Kidney glomerular epithelial cell (primary cell): ENCODE measurements around the gene SOX10.

Experiments
- DNase-seq: peaks from one replicate; lab custom pipeline; 2025; lab: John Stamatoyannopoulos, UW

Gene SOX10

DNA sequence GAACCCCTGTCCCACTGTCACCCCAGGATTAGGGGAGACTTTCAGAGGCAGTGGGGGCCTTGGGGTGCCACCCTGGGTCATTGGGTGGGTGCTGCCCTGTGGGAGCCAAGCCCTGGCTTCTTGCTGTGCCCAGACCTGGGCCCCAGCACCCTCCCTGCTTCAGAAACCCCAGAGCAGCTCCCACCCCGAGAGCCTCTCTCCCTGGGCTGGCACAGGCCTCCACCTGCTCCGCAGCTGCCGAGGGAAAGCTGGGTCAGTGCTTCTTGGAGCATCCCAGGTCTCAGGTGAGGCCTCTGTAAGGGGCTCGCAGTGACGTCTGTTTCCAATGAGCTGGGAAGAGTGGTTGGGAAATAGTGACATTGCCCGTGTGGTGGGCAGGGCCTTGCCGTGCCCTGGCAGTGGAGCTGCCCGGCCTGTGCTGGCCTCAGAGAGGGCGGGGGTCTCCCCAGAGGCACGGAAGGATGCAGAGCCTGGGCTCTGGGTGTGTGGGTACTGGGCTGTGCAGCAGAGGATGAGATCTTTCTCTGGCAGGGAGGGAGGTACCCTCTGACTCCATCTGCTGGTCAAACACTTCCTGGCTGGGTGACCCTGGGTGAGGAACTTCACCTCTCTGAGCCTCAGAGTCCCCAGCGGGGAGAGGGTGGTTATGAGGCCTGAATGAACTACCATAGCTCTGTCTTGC, 53.9 kb downstream of the SOX10 start:
- no peak for DNase-seq

DNA sequence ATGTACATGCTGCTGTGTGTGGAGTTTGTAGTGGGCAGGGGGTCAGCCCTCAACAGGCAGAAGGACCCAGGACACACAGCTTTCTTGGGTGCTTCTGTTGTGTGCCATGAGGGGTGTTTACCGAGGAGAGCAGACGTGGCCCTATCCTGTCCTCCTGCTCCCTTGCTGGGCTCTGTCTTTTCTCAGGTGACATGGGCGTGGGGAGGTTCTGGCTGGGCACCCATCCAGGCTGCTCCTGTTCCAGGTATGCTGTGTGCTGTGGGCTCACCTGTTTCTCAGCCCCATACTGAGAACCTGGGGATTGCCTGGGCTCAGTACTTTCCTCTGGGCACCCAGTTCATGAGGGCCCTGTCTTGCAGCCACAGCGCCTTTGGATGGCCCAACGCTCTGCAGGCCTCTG, 55.0 kb downstream of the SOX10 start:
- DNase-seq: no peak

DNA sequence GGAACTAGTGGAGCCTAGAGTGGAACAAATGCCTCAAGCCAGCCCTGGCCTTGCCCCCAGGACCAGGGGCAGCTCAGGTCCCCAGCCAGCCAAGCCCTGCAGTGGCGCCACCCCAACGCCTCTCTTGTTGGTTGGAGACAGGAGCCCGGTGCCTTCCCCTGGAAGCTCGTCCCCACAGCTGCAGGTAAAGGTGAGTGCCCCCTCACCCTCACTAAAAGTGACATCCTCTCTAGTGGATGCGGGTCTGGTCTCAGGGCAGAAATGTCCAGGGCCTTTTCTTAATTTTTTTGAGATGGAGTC, 56.8 kb downstream of the SOX10 start:
- no peak for DNase-seq

DNA sequence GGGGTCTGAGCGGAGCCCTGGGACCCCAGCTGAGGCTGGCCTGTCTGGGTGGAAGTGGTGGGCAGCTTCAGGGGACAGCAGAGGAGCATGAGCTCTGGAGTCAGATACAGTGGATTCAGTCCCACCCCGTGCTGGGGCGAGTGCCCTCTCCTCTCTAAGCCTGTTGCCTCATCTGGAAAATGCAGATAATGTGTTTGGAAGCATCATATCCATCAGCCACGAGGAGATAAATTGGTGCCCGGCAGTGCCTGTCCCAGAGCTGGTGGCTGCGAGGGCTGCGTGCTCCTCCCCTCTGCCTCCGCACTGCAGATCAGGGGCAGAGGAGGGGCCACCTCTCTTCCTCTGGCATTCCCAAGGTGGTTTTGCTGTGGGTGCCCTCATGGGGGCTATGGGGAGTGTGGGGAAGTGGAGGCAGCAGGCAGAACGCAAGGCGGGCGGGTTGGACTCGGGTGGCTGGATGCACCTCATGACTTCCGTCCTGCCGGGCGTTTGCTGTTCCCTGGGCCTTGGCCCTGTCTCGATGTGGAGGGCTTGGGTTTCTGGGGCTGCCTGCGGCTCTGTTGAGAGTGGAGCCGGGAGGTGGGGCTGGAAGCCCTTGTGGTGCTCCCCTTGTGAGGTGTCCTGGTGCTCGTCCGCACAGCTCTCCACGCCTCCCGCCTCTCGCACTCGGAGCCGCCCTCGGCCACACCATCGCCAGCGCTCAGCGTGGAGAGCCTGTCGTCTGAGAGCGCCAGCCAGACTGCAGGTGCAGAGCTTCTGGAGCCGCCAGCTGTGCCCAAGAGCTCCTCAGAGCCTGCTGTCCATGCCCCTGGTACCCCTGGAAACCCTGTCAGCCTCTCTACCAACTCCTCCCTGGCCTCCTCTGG, 57.4 kb downstream of the SOX10 start:
- DNase-seq: no peak

DNA sequence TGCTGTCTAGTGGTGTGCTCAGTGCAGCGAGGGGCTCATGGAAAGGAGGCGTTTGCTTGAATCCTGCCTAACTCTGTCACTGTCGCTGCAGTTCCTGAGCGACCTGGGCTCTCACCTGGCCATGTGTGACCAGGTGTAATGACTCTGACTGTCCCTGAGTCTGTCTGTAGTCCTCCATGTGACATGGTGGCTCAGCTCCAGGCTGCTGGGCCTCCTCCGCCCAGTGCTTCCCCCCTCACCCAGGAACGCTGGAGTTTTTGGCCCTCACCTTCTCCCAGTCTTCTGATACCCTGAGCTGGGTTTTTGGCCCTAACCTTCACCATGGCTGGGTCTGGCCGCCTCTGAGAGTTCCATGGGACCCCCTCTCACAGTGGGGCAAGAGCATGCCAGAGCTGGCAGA, 58.0 kb downstream of the SOX10 start:
- DNase-seq: no peak

DNA sequence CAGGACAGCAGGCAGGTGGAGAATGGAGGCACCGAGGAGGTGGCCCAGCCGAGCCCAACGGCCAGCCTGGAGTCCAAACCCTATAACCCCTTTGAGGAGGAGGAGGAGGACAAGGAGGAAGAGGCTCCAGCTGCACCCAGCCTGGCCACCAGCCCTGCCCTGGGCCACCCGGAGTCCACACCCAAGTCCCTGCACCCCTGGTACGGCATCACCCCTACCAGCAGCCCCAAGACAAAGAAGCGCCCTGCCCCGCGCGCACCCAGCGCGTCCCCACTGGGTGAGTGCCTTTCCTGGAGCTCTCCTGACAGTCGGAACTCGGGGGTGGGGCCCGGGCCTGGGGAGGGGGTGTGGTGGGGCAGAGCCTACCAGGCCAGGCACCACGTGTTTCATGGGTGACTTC, 58.6 kb downstream of the SOX10 start:
- DNase-seq: no peak

DNA sequence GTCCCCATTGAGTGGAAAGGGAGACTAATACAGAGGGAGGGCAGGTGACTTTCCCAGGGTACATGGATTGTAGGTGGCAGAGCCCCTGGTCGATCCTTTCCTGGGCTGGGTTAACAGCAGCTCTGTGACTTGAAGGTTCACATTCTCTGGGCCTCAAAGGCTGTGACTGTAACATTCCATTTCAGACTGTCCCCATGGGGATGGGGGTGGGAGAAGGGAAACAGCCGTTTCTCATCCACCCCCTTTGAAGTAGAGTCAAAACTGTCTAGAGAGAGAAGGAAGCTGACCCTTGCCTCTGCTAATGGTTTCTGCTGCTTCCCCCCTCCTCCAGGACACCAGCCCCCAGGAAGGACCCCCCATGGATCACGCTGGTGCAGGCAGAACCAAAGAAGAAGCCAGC, 59.0 kb downstream of the SOX10 start:
- DNase-seq: no peak

DNA sequence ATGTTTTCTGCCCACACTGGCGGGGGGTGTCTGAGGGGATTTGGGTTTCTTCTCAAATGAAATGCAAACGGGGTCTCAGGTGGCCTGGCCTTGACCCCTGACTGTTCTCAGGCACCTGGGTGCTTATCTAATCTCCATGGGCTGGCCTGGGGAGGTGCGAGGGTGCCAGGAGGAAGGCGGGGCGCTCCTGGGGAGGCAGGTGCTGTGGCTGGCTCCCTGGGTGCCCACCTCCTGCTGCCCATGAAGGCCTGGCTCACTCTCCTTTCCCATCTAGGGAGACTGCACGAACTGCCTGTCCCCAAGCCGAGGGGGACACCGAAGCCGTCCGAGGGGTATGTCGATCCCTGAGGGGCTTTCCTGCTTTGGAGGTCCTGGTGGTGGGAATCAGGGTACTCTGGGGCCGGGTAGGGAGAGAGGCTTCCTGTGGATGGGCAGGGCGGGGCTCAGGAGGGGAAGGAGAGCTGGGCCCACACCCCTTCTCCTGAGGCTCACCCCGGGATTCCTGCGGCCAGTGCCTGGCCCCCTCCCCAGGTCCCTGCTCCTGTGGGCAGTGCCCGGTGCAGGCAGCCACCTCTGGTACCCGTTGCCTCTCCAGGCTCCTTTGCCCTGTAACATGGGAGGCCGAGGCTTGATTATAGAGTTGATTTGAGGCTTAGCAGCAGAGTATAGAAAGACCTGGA, 59.8 kb downstream of the SOX10 start:
- no peak for DNase-seq

DNA sequence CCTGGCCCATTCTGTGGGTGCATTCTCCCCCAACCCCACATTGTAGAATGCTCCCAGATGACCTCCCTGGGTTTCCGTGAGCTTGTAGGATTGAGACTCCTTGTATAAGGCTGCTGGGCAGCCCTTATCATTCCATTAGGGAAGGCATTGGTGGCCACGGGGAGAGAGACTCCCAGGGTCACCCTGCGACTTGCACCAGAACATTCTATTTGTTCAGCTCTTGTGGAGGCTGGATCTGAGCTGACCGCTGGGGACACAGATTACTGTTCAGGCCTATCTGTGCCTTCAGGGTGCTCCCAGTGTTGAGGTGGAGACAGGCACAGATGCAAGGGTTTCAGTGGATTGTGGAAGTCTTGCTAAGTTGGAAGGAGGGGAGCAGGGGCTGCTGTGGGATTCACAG, 60.4 kb downstream of the SOX10 start:
- DNase-seq: no peak
